CD14-positive monocyte (primary cell): ENCODE results near the gene IGF2BP3. TPM values are rescaled to one million over a fixed set of nuclear protein-coding genes. Genes with fewer than 3 reads are reported as not detected.
A peak's percentile ranks its signal among the peaks of the same experiment; 100 is the strongest.

ENCODE experiments used
- DNase-seq, 3 donors: peaks; one replicate each; pipeline ENCODE4 v3.0.0-alpha.2; 2011 to 2022
- H2AFZ ChIP-seq: 2 replicates; pipeline ENCODE4 v1.6.0; 2012; ENCODE audit warnings: mild to moderate bottlenecking, low read depth, low read length, inconsistent platforms; ENCODE audit not compliant: insufficient read depth, poor library complexity, severe bottlenecking
- H3K27ac ChIP-seq, 2 donors: 1 replicate in 1 of 2; 2 replicates in 1 of 2; pipeline ENCODE4 v1.5.1; 2012 to 2013; ENCODE audit warnings: low read length in 2 of 2, control low read depth in 1 of 2, inconsistent platforms in 1 of 2, low read depth in 1 of 2, mild to moderate bottlenecking in 1 of 2
- H3K27me3 ChIP-seq, 2 donors: one replicate each; pipeline versions ENCODE4 v1.6.0 to v1.6.1; 2011 to 2013; ENCODE audit warnings: low read length in 2 of 2; ENCODE audit not compliant: control insufficient read depth in 2 of 2, insufficient read depth in 2 of 2
- H3K36me3 ChIP-seq, 2 donors: replicated peaks in 1 of 2; 1 replicate in 1 of 2; 2 replicates in 1 of 2; pipeline versions ENCODE4 v1.5.1 to v1.6.1; 2012 to 2013; ENCODE audit warnings: low read length in 2 of 2, control low read depth in 1 of 2, inconsistent platforms in 1 of 2, mild to moderate bottlenecking in 1 of 2; ENCODE audit not compliant: insufficient read depth in 2 of 2, control insufficient read depth in 1 of 2
- H3K4me1 ChIP-seq, 2 donors: 1 replicate in 1 of 2; 2 replicates in 1 of 2; pipeline versions ENCODE4 v1.5.1 to v1.6.1; 2012 to 2013; ENCODE audit warnings: low read length in 2 of 2, control low read depth in 1 of 2, inconsistent platforms in 1 of 2, mild to moderate bottlenecking in 1 of 2, moderate library complexity in 1 of 2; ENCODE audit not compliant: insufficient read depth in 2 of 2, control insufficient read depth in 1 of 2
- H3K4me2 ChIP-seq: replicated peaks from 2 replicates; pipeline ENCODE3; 2012; ENCODE audit warnings: low read length, moderate library complexity, mild to moderate bottlenecking; ENCODE audit not compliant: poor library complexity, severe bottlenecking; ENCODE audit errors: extremely low read depth
- H3K4me3 ChIP-seq, 3 experiments: fragments of 200-600 bp in 1 of 3; sonication (generic) in 1 of 3; replicated peaks in 1 of 3; 1 replicate in 2 of 3; 2 replicates in 1 of 3; pipeline ENCODE4 v1.5.1; 2011 to 2013; ENCODE audit warnings: low read length in 3 of 3, mild to moderate bottlenecking in 3 of 3, control low read depth in 2 of 3, low read depth in 2 of 3, inconsistent platforms in 1 of 3, moderate library complexity in 1 of 3
- H3K79me2 ChIP-seq: 2 replicates; pipeline ENCODE4 v1.6.0; 2012; ENCODE audit warnings: mild to moderate bottlenecking, control low read depth, inconsistent platforms, low read length, moderate library complexity; ENCODE audit not compliant: insufficient read depth
- H3K9ac ChIP-seq: 2 replicates; pipeline ENCODE4 v1.6.0; 2017; ENCODE audit warnings: low read length, mild to moderate bottlenecking; ENCODE audit not compliant: insufficient read depth, poor library complexity, severe bottlenecking
- H3K9me3 ChIP-seq, 2 donors: replicated peaks in 1 of 2; 1 replicate in 1 of 2; 2 replicates in 1 of 2; pipeline versions ENCODE4 v1.5.1 to v1.6.1; 2012 to 2013; ENCODE audit warnings: low read length in 2 of 2, control low read depth in 1 of 2; ENCODE audit not compliant: control insufficient read depth in 1 of 2, insufficient read depth in 1 of 2
- H4K20me1 ChIP-seq: 2 replicates; pipeline ENCODE4 v1.6.0; 2012; ENCODE audit warnings: mild to moderate bottlenecking, low read length, control low read depth, moderate library complexity; ENCODE audit not compliant: insufficient read depth
- H3K27ac Mint-ChIP-seq, 7 donors: one replicate each; pipeline ENCODE4 v1.8.0; 2020; ENCODE audit warnings: mild to moderate bottlenecking in 7 of 7, mixed read lengths in 7 of 7, moderate library complexity in 6 of 7, inconsistent platforms in 2 of 7
- H3K27me3 Mint-ChIP-seq, 3 donors: one replicate each; pipeline ENCODE4 v1.8.0; 2021 to 2022; ENCODE audit warnings: low read depth in 3 of 3, mild to moderate bottlenecking in 3 of 3, mixed read lengths in 3 of 3, moderate library complexity in 3 of 3, inconsistent platforms in 1 of 3
- H3K36me3 Mint-ChIP-seq, 2 donors: one replicate each; pipeline ENCODE4 v1.8.0; 2020; ENCODE audit warnings: mixed read lengths in 2 of 2, inconsistent platforms in 1 of 2, mild to moderate bottlenecking in 1 of 2
- H3K4me1 Mint-ChIP-seq: one replicate; pipeline ENCODE4 v1.8.0; 2020; ENCODE audit warnings: mild to moderate bottlenecking, mixed read lengths
- H3K4me3 Mint-ChIP-seq, 2 donors: one replicate each; pipeline ENCODE4 v1.8.0; 2020; ENCODE audit warnings: mild to moderate bottlenecking in 2 of 2, mixed read lengths in 2 of 2, moderate library complexity in 1 of 2
- H3K9me3 Mint-ChIP-seq, 7 donors: one replicate each; pipeline ENCODE4 v1.8.0; 2020 to 2022; ENCODE audit warnings: mixed read lengths in 7 of 7, mild to moderate bottlenecking in 6 of 7, moderate library complexity in 6 of 7, inconsistent platforms in 2 of 7
- CTCF ChIP-seq: fragments of 200-600 bp; IDR thresholded peaks from one replicate; pipeline ENCODE4 v1.8.0; 2022; ENCODE audit warnings: antibody characterized with exemption, mild to moderate bottlenecking
- WGBS: methylation state at CpG from one replicate; pipeline ENCODE4 v1.1.5; 2013; ENCODE audit warnings: missing lambda C conversion rate; ENCODE audit not compliant: insufficient coverage; 5-methylcytosine and 5-hydroxymethylcytosine counted together
- intact Hi-C, 2 donors: fragments of 100-400 bp; cut with micrococcal nuclease; formaldehyde crosslinking; loops; one replicate each; pipeline versions ENCODE4 v1.15.0 to v1.15.1; 2023
- polyA plus RNA-seq, 3 donors: library from polyadenylated mRNA; depleted of rRNA in 1 of 3; unstranded in 2 of 3; stranded (reverse) in 1 of 3; fragments of 300-500 nt in 2 of 3; fragments of >200 nt in 1 of 3; fragmentation: Illumina TruSeq in 2 of 3; gene quantifications; 1 replicate in 2 of 3; 2 replicates in 1 of 3; pipeline ENCODE4 v1.2.3, GENCODE V29; 2012 to 2021

The IGF2BP3 gene
- polyA plus RNA-seq, 3 donors: 0.60 to 5.3 (median 3.2) TPM

DNA sequence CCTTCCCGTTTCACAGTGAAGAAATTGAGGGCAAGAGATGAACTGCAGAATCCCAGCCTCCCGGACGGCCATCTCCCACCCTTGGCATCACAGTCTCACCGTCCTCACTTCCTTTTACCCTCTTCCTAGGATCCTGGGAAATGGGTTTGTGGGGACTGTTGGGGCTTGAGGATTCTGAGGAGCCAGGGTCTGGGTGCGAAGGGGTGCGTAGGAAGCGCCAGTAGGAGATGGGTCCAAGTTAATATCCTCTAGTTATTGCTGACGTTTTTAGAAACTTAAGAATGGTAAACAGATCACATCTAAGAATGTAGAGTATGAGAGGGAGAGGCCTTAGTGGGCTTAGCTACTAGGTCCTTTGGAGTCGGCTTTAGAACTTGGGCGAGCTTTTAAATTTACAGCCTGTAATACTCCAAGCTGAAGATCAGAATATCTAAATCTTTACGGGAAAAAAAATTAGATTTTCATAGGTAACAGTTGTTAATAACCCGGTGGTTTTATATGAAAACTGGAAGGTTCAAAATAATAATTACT, 170.5 kb downstream of the IGF2BP3 start:
- Histone ChIP-seq H3K4me1 (peaks cover 20 to 30% of the 10 kb centered on the region in 2 donors), H3K4me2 (peak overlapping the region; percentile 90), H3K9me3 (no peaks in the 10 kb centered on the region), H3K27ac (peak overlapping the region; percentile 10 to 86), H3K4me3 (peak overlapping the region; percentile 59 to 85 (median 82)), H3K9ac (peak overlapping the region; percentile 91), H3K79me2 (peaks cover 53% of the 10 kb centered on the region), H4K20me1 (peaks cover 11% of the 10 kb centered on the region), H3K36me3 (peaks cover 17 to 27% of the 10 kb centered on the region in 2 donors), H3K27me3 (no peaks in the 10 kb centered on the region), H2AFZ (peak overlapping the region; percentile 96)
- Mint-ChIP-seq H3K4me3 (peak overlapping the region; percentile 92 to 94), H3K36me3 (peaks cover 26 to 36% of the 10 kb centered on the region in 2 donors), H3K27ac (peak overlapping the region; percentile 78 to 96 (median 88)), H3K27me3 (peaks cover 0 to 3% (median 0%) of the 10 kb centered on the region in 3 donors), H3K9me3 (peaks cover 0 to 3% (median 0%) of the 10 kb centered on the region in 7 donors), H3K4me1 (peaks cover 35% of the 10 kb centered on the region)
- no peak for DNase-seq
- WGBS: 14% methylated on average over 3 of the region's 12 CpGs
- intact Hi-C loops: no loop called here
- TF ChIP-seq CTCF: no peak

GRCh38 chr7:23298885-23299769, 171.2 kb downstream of the IGF2BP3 start, which contains the start of gene MALSU1:
Gene MALSU1 (plus strand): TSS chr7:23299339. CDS start chr7:23299353, 14 bp downstream.
- H4K20me1 ChIP-seq: peaks cover 4% of the 10 kb centered on the region
- peaks cover 45% of the 10 kb centered on the region for H3K79me2 ChIP-seq
- Mint-ChIP-seq H3K27ac (peak within 1 kb of the TSS; percentile 78 to 96 (median 91)), H3K4me1 (peaks cover 30% of the 10 kb centered on the region), H3K4me3 (peak within 1 kb of the TSS; percentile 92 to 94), H3K36me3 (peaks cover 19 to 29% of the 10 kb centered on the region in 2 donors), H3K27me3 (peaks cover 0 to 3% (median 0%) of the 10 kb centered on the region in 3 donors), H3K9me3 (peaks cover 0 to 3% (median 0%) of the 10 kb centered on the region in 7 donors)
- H3K4me1 ChIP-seq: peaks cover 20 to 30% of the 10 kb centered on the region in 2 donors
- H3K9me3 ChIP-seq: no peaks in the 10 kb centered on the region
- peak within 1 kb of the TSS; percentile 59 to 85 (median 82) for H3K4me3 ChIP-seq
- peaks cover 13 to 20% of the 10 kb centered on the region in 2 donors for H3K36me3 ChIP-seq
- H3K9ac ChIP-seq: peak within 1 kb of the TSS; percentile 91
- H3K4me2 ChIP-seq: peak within 1 kb of the TSS; percentile 90
- peak; percentile 94 to 96 (median 94) for DNase-seq
- H3K27me3 ChIP-seq: no peaks in the 10 kb centered on the region
- no peak for TF ChIP-seq CTCF
- under 1% methylated on average over 56 of the region's 59 CpGs for WGBS
- intact Hi-C loops: no loop called here
- peak within 1 kb of the TSS; percentile 45 to 86 for H3K27ac ChIP-seq
- H2AFZ ChIP-seq: peak within 1 kb of the TSS; percentile 96
